Activated CD8-positive, alpha-beta memory T cell treated with anti-CD3 and anti-CD28 coated beads for 4 hours (primary cell): Measurements from ENCODE around the gene TMEM45B.
A peak's percentile ranks its signal among the peaks of the same experiment; 100 is the strongest.
"Not testable (repeated sequence)": the region's sequence is repeated elsewhere in the genome, so short reads cannot be mapped to it uniquely, and the experiment has no call there.

ENCODE experiments used
- DNase-seq, 2 donors: peaks; one replicate each; pipeline ENCODE4 v3.0.0-alpha.2; 2020; ENCODE audit warnings: low read depth in 2 of 2

TMEM45B gene

GRCh38 chr11:129852125-129852740, 36.6 kb downstream of the TMEM45B start:
- DNase-seq: no peak

- peak in 1 of 2 donors; percentile 19 for DNase-seq
These were observed 38.0 kb downstream of the TMEM45B start for GRCh38 chr11:129853518-129854231.

- no peak for DNase-seq
These were observed 38.7 kb downstream of the TMEM45B start for GRCh38 chr11:129854232-129854805.

- DNase-seq: no peak
These were observed 39.4 kb downstream of the TMEM45B start for GRCh38 chr11:129855086-129855485.

GRCh38 chr11:129856036-129856435, 40.4 kb downstream of the TMEM45B start:
- no peak for DNase-seq

- no peak for DNase-seq
These were observed 46.3 kb downstream of the TMEM45B start for GRCh38 chr11:129861702-129862522.

GRCh38 chr11:129864811-129865210, 49.2 kb downstream of the TMEM45B start:
- no peak for DNase-seq

GRCh38 chr11:129865701-129866100, 50.1 kb downstream of the TMEM45B start:
- no peak for DNase-seq

GRCh38 chr11:129866311-129866710, 50.7 kb downstream of the TMEM45B start:
- DNase-seq: no peak

- DNase-seq: not testable (repeated sequence)
These were observed 53.0 kb downstream of the TMEM45B start for GRCh38 chr11:129868626-129869025.

GRCh38 chr11:129871914-129872313, 56.3 kb downstream of the TMEM45B start:
- no peak for DNase-seq

GRCh38 chr11:129880311-129880710, 64.7 kb downstream of the TMEM45B start:
- no peak for DNase-seq

GRCh38 chr11:129881570-129882170, 66.0 kb downstream of the TMEM45B start:
- no peak for DNase-seq

GRCh38 chr11:129884581-129884980, 68.9 kb downstream of the TMEM45B start:
- no peak for DNase-seq

- DNase-seq: no peak
These were observed 69.7 kb downstream of the TMEM45B start for GRCh38 chr11:129885381-129885780.

GRCh38 chr11:129888451-129888850, 72.8 kb downstream of the TMEM45B start:
- DNase-seq: no peak

- no peak for DNase-seq
These were observed 78.9 kb downstream of the TMEM45B start for GRCh38 chr11:129894278-129895125.

GRCh38 chr11:129895126-129896041, 79.7 kb downstream of the TMEM45B start, which contains the start of gene NFRKB:
Gene NFRKB, minus strand, starts transcription at chr11:129895578. Its CDS starts 2,729 bp downstream, at chr11:129892849.
- DNase-seq: peak; percentile 65 to 79

GRCh38 chr11:129896062-129896461, 80.4 kb downstream of the TMEM45B start:
- no peak for DNase-seq

GRCh38 chr11:129905402-129905801, 89.8 kb downstream of the TMEM45B start:
- no peak for DNase-seq
